Small intestine (tissue), 7 donors: ENCODE results near the gene SLC32A1. TPM values are rescaled to one million over a fixed set of nuclear protein-coding genes. Genes with fewer than 3 reads are reported as not detected.

Experiments used
- DNase-seq, 2 donors: peaks; one replicate each; pipeline versions ENCODE4 v3.0.0 to v3.0.0-alpha.2; 2013
- FAIRE-seq: peaks from 2 replicates; lab custom pipeline; 2012; peaks lifted over from hg19 to GRCh38; lab: Jason Lieb, UNC
- H3K27ac ChIP-seq, 3 donors: one replicate each; pipeline ENCODE4 v1.5.1; 2013; ENCODE audit warnings: low read length in 2 of 3, mild to moderate bottlenecking in 2 of 3, control low read depth in 1 of 3, inconsistent platforms in 1 of 3, low read depth in 1 of 3, moderate library complexity in 1 of 3
- H3K27me3 ChIP-seq, 3 donors: one replicate each; pipeline ENCODE4 v1.6.1; 2013; ENCODE audit warnings: low read length in 3 of 3, inconsistent platforms in 1 of 3; ENCODE audit not compliant: control insufficient read depth in 3 of 3, insufficient read depth in 3 of 3
- H3K36me3 ChIP-seq, 3 donors: one replicate each; pipeline ENCODE4 v1.6.1; 2013; ENCODE audit warnings: low read length in 3 of 3, inconsistent platforms in 1 of 3, low read depth in 1 of 3, mild to moderate bottlenecking in 1 of 3, moderate library complexity in 1 of 3; ENCODE audit not compliant: control insufficient read depth in 3 of 3, insufficient read depth in 2 of 3
- H3K4me1 ChIP-seq, 3 donors: one replicate each; pipeline ENCODE4 v1.6.1; 2013; ENCODE audit warnings: low read length in 2 of 3, inconsistent platforms in 1 of 3, low read depth in 1 of 3, mild to moderate bottlenecking in 1 of 3, moderate library complexity in 1 of 3; ENCODE audit not compliant: control insufficient read depth in 3 of 3, insufficient read depth in 2 of 3
- H3K4me3 ChIP-seq, 3 donors: one replicate each; pipeline ENCODE4 v1.5.1; 2013; ENCODE audit warnings: low read length in 3 of 3, control low read depth in 1 of 3, inconsistent platforms in 1 of 3, low read depth in 1 of 3, mild to moderate bottlenecking in 1 of 3, moderate library complexity in 1 of 3
- H3K9me3 ChIP-seq, 2 donors: one replicate each; pipeline ENCODE4 v1.6.1; 2013; ENCODE audit warnings: low read depth in 1 of 2, low read length in 1 of 2; ENCODE audit not compliant: control insufficient read depth in 2 of 2, insufficient read depth in 1 of 2
- WGBS, 3 donors: extraction: QIAGEN DNeasy Blood & Tissue Kit; methylation state at CpG; one replicate each; pipeline ENCODE4 v1.1.7; 2013; 5-methylcytosine and 5-hydroxymethylcytosine counted together
- polyA plus RNA-seq, 4 donors: library from polyadenylated mRNA; stranded (reverse) in 3 of 4; unstranded in 1 of 4; fragments of 200-250 nt in 3 of 4; fragments of 120-200 nt in 1 of 4; gene quantifications; one replicate each; pipeline versions ENCODE4 v1.2.1 to v1.2.3, GENCODE V29; 2013
- donor health status: healthy with polysubstance abuse.
- donor health status: control.
- donor health status: control.
- donor health status: Bipolar disorder and iron deficiency.
- donor health status: healthy.

The SLC32A1 gene
- polyA plus RNA-seq, 4 donors = 0.18 TPM; not detected in 3

GRCh38 chr20:38735172-38735571 lies 10.9 kb downstream of the SLC32A1 start:
- H3K4me3 ChIP-seq = no peak overlapping the region
- DNase-seq (no peak), FAIRE-seq (no peak)
- H3K27ac ChIP-seq = no peak overlapping the region
- H3K9me3 ChIP-seq = no peaks in the 10 kb centered on the region
- WGBS, 3 donors = 39 to 53% (median 41%) methylated on average over 6 of the region's 6 CpGs
- no peaks in the 10 kb centered on the region for H3K36me3 ChIP-seq
- peaks cover 0 to 41% (median 27%) of the 10 kb centered on the region in 3 donors for H3K27me3 ChIP-seq
- H3K4me1 ChIP-seq = peaks cover 0 to 2% (median 0%) of the 10 kb centered on the region in 3 donors

DNA sequence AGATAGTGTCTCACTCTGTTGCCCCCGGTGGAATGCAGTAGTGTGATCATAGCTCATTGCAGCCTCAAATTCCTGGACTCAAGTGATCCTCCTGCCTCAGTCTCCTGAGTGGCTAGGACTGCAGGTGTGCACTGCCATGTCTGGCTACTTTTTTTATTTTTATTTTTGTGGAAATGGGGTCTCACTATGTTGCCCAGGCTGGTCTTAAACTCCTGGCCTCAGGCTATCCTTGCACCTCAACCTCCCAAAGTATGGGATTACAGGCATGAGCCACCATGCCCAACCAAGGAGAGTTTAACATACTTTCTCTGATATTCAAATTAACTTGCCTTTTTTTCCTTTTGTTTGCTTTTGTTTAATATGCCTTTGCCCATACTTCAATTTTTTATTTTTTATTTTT lies 13.6 kb downstream of the SLC32A1 start:
- H3K27me3 ChIP-seq = peaks cover 0 to 25% (median 19%) of the 10 kb centered on the region in 3 donors

DNA sequence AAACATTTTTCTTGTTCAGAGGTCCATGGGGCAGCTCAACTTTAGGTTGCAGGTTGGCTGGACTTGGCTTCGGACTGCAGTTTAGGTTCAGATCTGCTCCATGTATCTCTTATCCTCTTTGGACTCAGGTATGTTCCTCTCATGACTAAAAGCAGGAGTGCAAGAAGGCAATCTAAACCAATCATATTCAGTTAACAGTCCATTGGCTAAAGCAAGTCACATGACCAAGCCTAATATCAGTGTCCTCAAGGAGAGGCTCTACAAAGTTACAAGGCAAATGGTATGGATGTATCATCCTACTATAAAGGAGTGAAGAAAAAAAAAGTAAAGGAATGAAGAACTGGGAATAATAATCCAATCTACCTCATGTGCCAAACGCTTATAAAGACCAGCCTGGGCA lies 21.5 kb downstream of the SLC32A1 start:
- peaks cover 0 to 9% (median 9%) of the 10 kb centered on the region in 3 donors for H3K27me3 ChIP-seq
- H3K27ac ChIP-seq = no peak overlapping the region
- H3K36me3 ChIP-seq = no peaks in the 10 kb centered on the region
- 91 to 97% (median 92%) methylated on average over 2 of the region's 2 CpGs for WGBS, 3 donors
- H3K9me3 ChIP-seq = no peaks in the 10 kb centered on the region
- no peak overlapping the region for H3K4me3 ChIP-seq
- FAIRE-seq (no peak), DNase-seq (no peak)
- peaks cover 0 to 8% (median 0%) of the 10 kb centered on the region in 3 donors for H3K4me1 ChIP-seq

More for the DNA sequence above, 13.6 kb downstream of the SLC32A1 start:
- no peak overlapping the region for H3K27ac ChIP-seq
- H3K36me3 ChIP-seq = no peaks in the 10 kb centered on the region
- 48 to 89% (median 61%) methylated on average over 1 of the region's 1 CpG for WGBS, 3 donors
- H3K4me3 ChIP-seq = no peak overlapping the region
- no peaks in the 10 kb centered on the region for H3K4me1 ChIP-seq
- no peaks in the 10 kb centered on the region for H3K9me3 ChIP-seq
- DNase-seq (no peak), FAIRE-seq (no peak)

- Histone ChIP-seq H3K9me3 (no peaks in the 10 kb centered on the region), H3K36me3 (peaks cover 0 to 2% (median 0%) of the 10 kb centered on the region in 3 donors), H3K4me1 (peaks cover 0 to 8% (median 0%) of the 10 kb centered on the region in 3 donors), H3K4me3 (peak overlapping the region in 1 of 3 donors; percentile 28), H3K27me3 (no peaks in the 10 kb centered on the region), H3K27ac (no peak overlapping the region)
- FAIRE-seq (no peak), DNase-seq (no peak)
- 13 to 17% (median 14%) methylated on average over 39 of the region's 39 CpGs for WGBS, 3 donors
These were observed 23.3 kb downstream of the SLC32A1 start for GRCh38 chr20:38747495-38748096.

- H3K9me3 ChIP-seq = no peaks in the 10 kb centered on the region
- peaks cover 0 to 8% (median 0%) of the 10 kb centered on the region in 3 donors for H3K4me1 ChIP-seq
- DNase-seq = peak; percentile 90 to 98
- FAIRE-seq = no peak
- H3K36me3 ChIP-seq = peaks cover 0 to 4% (median 0%) of the 10 kb centered on the region in 3 donors
- peak within 1 kb of the TSS; percentile 56 to 82 (median 80) for H3K4me3 ChIP-seq
- H3K27me3 ChIP-seq = no peaks in the 10 kb centered on the region
- 0 to 1% (median 1%) methylated on average over 56 to 84 of the region's 84 CpGs for WGBS, 3 donors
- peak within 1 kb of the TSS; percentile 87 to 98 (median 89) for H3K27ac ChIP-seq
These were observed 24.0 kb downstream of the SLC32A1 start, which contains the start of gene ACTR5 for GRCh38 chr20:38748097-38748860. TSS of gene ACTR5 (plus strand) at chr20:38748460. CDS start at chr20:38748479, 19 bp downstream.

DNA sequence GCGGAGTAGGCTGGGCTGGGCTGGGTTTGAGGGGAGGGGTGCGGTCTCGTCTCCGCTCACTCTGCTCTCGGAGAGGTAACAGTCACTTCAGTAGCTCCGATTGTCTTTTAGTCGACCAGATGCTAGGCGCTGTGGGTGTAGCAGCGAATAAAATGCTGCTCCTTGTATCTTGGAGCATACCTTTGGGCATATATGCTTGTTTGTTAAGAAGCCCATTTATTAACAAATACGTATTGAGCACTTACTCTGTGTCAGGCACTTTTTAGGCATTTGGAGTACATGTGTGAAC lies 24.5 kb downstream of the SLC32A1 start:
- DNase-seq (peak in 1 of 2 donors; percentile 77), FAIRE-seq (no peak)
- Histone ChIP-seq H3K27me3 (no peaks in the 10 kb centered on the region), H3K27ac (peak overlapping the region; percentile 87 to 98 (median 89)), H3K4me3 (peak overlapping the region; percentile 56 to 82 (median 80)), H3K4me1 (peaks cover 0 to 8% (median 0%) of the 10 kb centered on the region in 3 donors), H3K9me3 (no peaks in the 10 kb centered on the region), H3K36me3 (peaks cover 0 to 4% (median 0%) of the 10 kb centered on the region in 3 donors)
- WGBS, 3 donors = 1 to 2% (median 1%) methylated on average over 10 of the region's 10 CpGs

GRCh38 chr20:38751360-38751976 lies 27.2 kb downstream of the SLC32A1 start:
- Histone ChIP-seq H3K27ac (no peak overlapping the region), H3K4me1 (peaks cover 0 to 8% (median 0%) of the 10 kb centered on the region in 3 donors), H3K4me3 (no peak overlapping the region), H3K36me3 (peaks cover 7 to 18% (median 7%) of the 10 kb centered on the region in 3 donors), H3K9me3 (no peaks in the 10 kb centered on the region), H3K27me3 (no peaks in the 10 kb centered on the region)
- DNase-seq (peak; percentile 52 to 54), FAIRE-seq (no peak)
- WGBS, 3 donors = 59 to 69% (median 66%) methylated on average over 5 of the region's 5 CpGs

DNA sequence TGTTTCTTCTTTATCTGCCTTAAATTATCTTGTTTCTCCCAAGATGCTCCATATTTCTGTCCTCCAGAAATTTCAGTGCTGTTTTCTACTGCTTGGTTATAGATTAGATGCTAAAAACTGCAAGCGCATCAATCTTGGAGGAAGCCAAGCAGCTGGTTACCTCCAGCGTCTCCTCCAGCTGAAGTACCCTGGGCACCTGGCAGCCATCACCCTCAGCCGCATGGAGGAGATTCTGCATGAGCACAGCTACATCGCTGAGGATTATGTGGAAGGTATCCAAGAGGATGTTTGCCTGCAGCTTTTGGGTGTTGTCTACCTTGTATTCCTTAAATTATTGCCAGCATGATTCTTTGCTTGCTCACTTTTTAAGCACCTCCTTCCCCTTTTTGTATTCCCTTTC lies 27.7 kb downstream of the SLC32A1 start:
- DNase-seq = no peak
- H3K4me1 ChIP-seq = peaks cover 0 to 8% (median 0%) of the 10 kb centered on the region in 3 donors
- H3K4me3 ChIP-seq = no peak overlapping the region

More for the DNA sequence above, 27.7 kb downstream of the SLC32A1 start:
- H3K36me3 ChIP-seq = peaks cover 7 to 23% (median 9%) of the 10 kb centered on the region in 3 donors
- WGBS, 3 donors = 93 to 94% (median 94%) methylated on average over 4 of the region's 4 CpGs
- no peaks in the 10 kb centered on the region for H3K27me3 ChIP-seq
- H3K9me3 ChIP-seq = no peaks in the 10 kb centered on the region
- H3K27ac ChIP-seq = no peak overlapping the region
- FAIRE-seq = no peak
